Measurements from ENCODE around the gene ADD2. TPM values are rescaled to one million over a fixed set of nuclear protein-coding genes. Genes with fewer than 3 reads are reported as not detected.

The ADD2 gene
- total RNA-seq, 4 donors from 2014 or later, result 0.40 to 1.9 (median 1.1) TPM

GRCh38 chr2:70708376-70709199 is 59.4 kb downstream of the ADD2 start:
- in situ Hi-C loops (cut with MboI; ENCODE audit: low pct_ligation_motif_present in 1 of 4, low pct_unique_long_range_greater_than_20kb in 1 of 4, low sequenced_read_pairs in 3 of 4) (no loop called here), intact Hi-C loops (cut with DNase I; ENCODE audit: low total_unique reads) (no loop called here)
- Histone ChIP-seq H3K9me3 (no peaks in the 10 kb centered on the region), H3K4me1 (no peaks in the 10 kb centered on the region), H3K27me3 (no peaks in the 10 kb centered on the region), H3K27ac (no peak overlapping the region), H3K36me3 (no peaks in the 10 kb centered on the region), H3K4me3 (no peak overlapping the region)
- 69% methylated on average over 3 of the region's 3 CpGs; no CpG with 5 or more reads in 1 of the 2 donors for WGBS, 2 donors (ENCODE audit: low coverage in 1 of 2)
- TF ChIP-seq EP300 (IDR thresholded peaks at IDR 0.05; ENCODE audit: low read depth) (no peak), POLR2A (IDR thresholded peaks at IDR 0.05) (no peak), POLR2AphosphoS5 (IDR thresholded peaks at IDR 0.05) (no peak)
- TF ChIP-seq, protein P1, sequence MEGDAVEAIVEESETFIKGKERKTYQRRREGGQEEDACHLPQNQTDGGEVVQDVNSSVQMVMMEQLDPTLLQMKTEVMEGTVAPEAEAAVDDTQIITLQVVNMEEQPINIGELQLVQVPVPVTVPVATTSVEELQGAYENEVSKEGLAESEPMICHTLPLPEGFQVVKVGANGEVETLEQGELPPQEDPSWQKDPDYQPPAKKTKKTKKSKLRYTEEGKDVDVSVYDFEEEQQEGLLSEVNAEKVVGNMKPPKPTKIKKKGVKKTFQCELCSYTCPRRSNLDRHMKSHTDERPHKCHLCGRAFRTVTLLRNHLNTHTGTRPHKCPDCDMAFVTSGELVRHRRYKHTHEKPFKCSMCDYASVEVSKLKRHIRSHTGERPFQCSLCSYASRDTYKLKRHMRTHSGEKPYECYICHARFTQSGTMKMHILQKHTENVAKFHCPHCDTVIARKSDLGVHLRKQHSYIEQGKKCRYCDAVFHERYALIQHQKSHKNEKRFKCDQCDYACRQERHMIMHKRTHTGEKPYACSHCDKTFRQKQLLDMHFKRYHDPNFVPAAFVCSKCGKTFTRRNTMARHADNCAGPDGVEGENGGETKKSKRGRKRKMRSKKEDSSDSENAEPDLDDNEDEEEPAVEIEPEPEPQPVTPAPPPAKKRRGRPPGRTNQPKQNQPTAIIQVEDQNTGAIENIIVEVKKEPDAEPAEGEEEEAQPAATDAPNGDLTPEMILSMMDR (IDR thresholded peaks at IDR 0.05), result no peak
- no peak for DNase-seq

GRCh38 chr2:70707706-70708105 is 60.3 kb downstream of the ADD2 start:
- Histone ChIP-seq H3K9me3 (no peaks in the 10 kb centered on the region), H3K4me1 (no peaks in the 10 kb centered on the region), H3K27ac (no peak overlapping the region), H3K4me3 (no peak overlapping the region), H3K27me3 (no peaks in the 10 kb centered on the region), H3K36me3 (no peaks in the 10 kb centered on the region)
- in situ Hi-C loops (cut with MboI; ENCODE audit: low pct_ligation_motif_present in 1 of 4, low pct_unique_long_range_greater_than_20kb in 1 of 4, low sequenced_read_pairs in 3 of 4) (no loop called here), intact Hi-C loops (cut with DNase I; ENCODE audit: low total_unique reads) (no loop called here)
- WGBS, 2 donors (ENCODE audit: low coverage in 1 of 2), result 100% methylated on average over 1 of the region's 1 CpG; no CpG with 5 or more reads in 1 of the 2 donors
- TF ChIP-seq POLR2AphosphoS5 (IDR thresholded peaks at IDR 0.05) (no peak), POLR2A (IDR thresholded peaks at IDR 0.05) (no peak), EP300 (IDR thresholded peaks at IDR 0.05; ENCODE audit: low read depth) (no peak)
- TF ChIP-seq, protein P1 (IDR thresholded peaks at IDR 0.05), result no peak
- DNase-seq, result no peak

DNA sequence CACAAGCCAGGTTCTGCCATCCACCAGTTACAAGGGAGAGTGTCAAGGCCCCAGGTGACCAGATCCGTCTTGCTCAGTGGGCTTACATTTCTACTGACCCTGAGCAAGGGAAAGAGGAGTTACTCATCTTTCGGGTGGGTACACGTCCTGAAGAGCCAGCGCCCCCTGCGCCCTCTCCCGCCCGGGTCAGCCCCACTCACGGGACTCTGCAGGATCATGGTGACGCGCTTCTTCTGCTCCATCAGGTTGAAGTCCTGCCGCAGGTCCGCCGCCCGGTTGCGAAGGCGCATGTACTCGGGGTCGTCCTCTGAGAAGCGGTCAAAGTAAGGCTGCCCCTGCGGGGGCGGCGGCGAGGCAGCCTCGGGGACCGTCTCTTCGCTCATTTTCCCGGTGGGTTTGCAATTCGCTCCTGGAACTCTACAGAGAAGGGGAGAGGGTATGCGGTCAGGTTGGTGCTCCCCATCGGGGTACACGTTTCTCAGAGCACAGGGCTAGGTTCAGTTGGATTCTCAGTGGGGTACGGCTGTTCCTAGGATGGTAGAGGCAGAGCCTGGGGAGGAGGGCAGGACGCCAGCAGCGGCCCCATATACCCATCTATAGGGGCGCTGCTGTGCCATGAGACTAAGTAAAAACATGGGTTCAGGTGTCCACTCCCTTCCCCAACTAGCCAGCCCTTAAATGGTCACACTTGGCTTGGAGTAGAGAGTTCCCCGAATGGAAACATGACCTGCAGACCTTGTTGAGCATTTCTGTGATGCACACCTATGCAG is 61.8 kb downstream of the ADD2 start:
- DNase-seq, result no peak
- no peaks in the 10 kb centered on the region for H3K9me3 ChIP-seq
- no peaks in the 10 kb centered on the region for H3K4me1 ChIP-seq
- peaks cover 1% of the 10 kb centered on the region for H3K27me3 ChIP-seq
- intact Hi-C loops (cut with DNase I; ENCODE audit: low total_unique reads), result no loop called here
- no peak for TF ChIP-seq EP300 (IDR thresholded peaks at IDR 0.05; ENCODE audit: low read depth)
- TF ChIP-seq POLR2AphosphoS5 (IDR thresholded peaks at IDR 0.05), result no peak
- TF ChIP-seq POLR2A (IDR thresholded peaks at IDR 0.05), result no peak
- TF ChIP-seq, protein P1 (IDR thresholded peaks at IDR 0.05), result no peak
- H3K27ac ChIP-seq, result no peak overlapping the region
- H3K36me3 ChIP-seq, result no peaks in the 10 kb centered on the region
- in situ Hi-C loops (cut with MboI; ENCODE audit: low pct_ligation_motif_present in 1 of 4, low pct_unique_long_range_greater_than_20kb in 1 of 4, low sequenced_read_pairs in 3 of 4), result no loop called here
- WGBS, 2 donors (ENCODE audit: low coverage in 1 of 2), result 94 to 97% methylated on average over 5 to 36 of the region's 36 CpGs
- no peak overlapping the region for H3K4me3 ChIP-seq

DNA sequence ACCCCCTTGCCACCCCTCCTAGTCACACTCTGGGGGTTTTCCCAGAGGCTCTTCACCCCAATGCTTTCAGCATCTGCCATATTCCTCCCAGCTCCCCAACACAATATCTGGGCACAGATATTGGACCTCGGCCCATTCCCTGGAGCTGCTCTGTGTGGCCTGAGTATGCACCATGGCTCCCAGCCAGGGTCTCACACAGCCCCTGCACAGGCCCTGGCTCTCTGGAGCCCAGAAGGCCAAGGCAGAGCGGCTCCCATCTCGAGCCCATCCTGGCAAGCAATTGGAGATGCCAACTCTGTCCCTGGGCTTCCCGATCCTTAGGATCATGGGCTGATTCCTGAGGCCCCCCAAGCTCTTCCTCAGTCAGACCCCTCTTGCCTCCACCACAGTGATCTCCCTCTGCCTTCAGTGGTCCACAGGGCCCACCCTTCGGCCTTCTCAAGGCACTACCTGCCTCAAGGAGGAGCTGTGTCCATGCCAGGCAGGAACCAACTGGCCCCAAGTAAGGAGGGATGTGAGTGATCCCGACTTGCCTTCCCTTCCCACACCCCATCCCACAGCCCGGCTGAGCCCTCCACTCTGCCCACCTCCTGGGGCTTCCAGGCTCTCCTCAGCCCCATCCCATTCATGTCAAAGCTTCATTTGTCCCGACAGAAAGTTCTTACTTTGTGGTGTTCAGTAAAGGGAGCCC is 62.7 kb downstream of the ADD2 start:
- H3K36me3 ChIP-seq, result no peaks in the 10 kb centered on the region
- in situ Hi-C loops (cut with MboI; ENCODE audit: low pct_ligation_motif_present in 1 of 4, low pct_unique_long_range_greater_than_20kb in 1 of 4, low sequenced_read_pairs in 3 of 4), result no loop called here
- no peak overlapping the region for H3K27ac ChIP-seq
- no peak overlapping the region for H3K4me3 ChIP-seq
- peaks cover 4% of the 10 kb centered on the region for H3K27me3 ChIP-seq
- no peaks in the 10 kb centered on the region for H3K4me1 ChIP-seq
- WGBS, 2 donors (ENCODE audit: low coverage in 1 of 2), result 85% methylated on average over 7 of the region's 8 CpGs; no CpG with 5 or more reads in 1 of the 2 donors
- intact Hi-C loops (cut with DNase I; ENCODE audit: low total_unique reads), result no loop called here
- H3K9me3 ChIP-seq, result no peaks in the 10 kb centered on the region
- no peak for DNase-seq
- TF ChIP-seq POLR2A (IDR thresholded peaks at IDR 0.05) (no peak), POLR2AphosphoS5 (IDR thresholded peaks at IDR 0.05) (no peak), EP300 (IDR thresholded peaks at IDR 0.05; ENCODE audit: low read depth) (no peak)
- TF ChIP-seq, protein P1 (IDR thresholded peaks at IDR 0.05), result no peak

Measured in transverse colon (tissue), 4 donors.